HEK293 (cell line): ENCODE results near the gene CSRP1.
A peak's percentile ranks its signal among the peaks of the same experiment; 100 is the strongest.

Experiments used
- KLF7 ChIP-seq: fragments of 450-650 bp; formaldehyde crosslinking; IDR thresholded peaks from 2 replicates; pipeline ENCODE4 v1.5.1; 2016; ENCODE audit warnings: missing biosample characterization, missing genetic modification characterization, borderline replicate concordance
- KLF9 ChIP-seq: fragments of 450-650 bp; formaldehyde crosslinking; IDR thresholded peaks from 2 replicates; pipeline ENCODE4 v1.5.1; 2016; ENCODE audit warnings: missing biosample characterization, missing genetic modification characterization, low read depth
- MYNN ChIP-seq: fragments of 450-650 bp; formaldehyde crosslinking; IDR thresholded peaks from 2 replicates; pipeline ENCODE4 v1.5.1; 2016; ENCODE audit warnings: missing biosample characterization, missing genetic modification characterization, borderline replicate concordance
- SP3 ChIP-seq: fragments of 450-650 bp; formaldehyde crosslinking; IDR thresholded peaks from 2 replicates; pipeline ENCODE4 v1.5.1; 2016; ENCODE audit warnings: missing biosample characterization, missing genetic modification characterization
- YY2 ChIP-seq: fragments of 450-650 bp; formaldehyde crosslinking; IDR thresholded peaks from 2 replicates; pipeline ENCODE4 v1.5.1; 2016; ENCODE audit warnings: missing biosample characterization, missing genetic modification characterization
- ZBTB21 ChIP-seq: fragments of 450-650 bp; formaldehyde crosslinking; IDR thresholded peaks from 2 replicates; pipeline ENCODE4 v1.5.1; 2017; ENCODE audit warnings: missing biosample characterization, missing genetic modification characterization
- ZBTB48 ChIP-seq: fragments of 450-650 bp; formaldehyde crosslinking; IDR thresholded peaks from 2 replicates; pipeline ENCODE4 v1.5.1; 2016; ENCODE audit warnings: missing biosample characterization, missing genetic modification characterization
- ZFP37 ChIP-seq: fragments of 450-650 bp; formaldehyde crosslinking; IDR thresholded peaks from 2 replicates; pipeline ENCODE4 v1.5.1; 2016; ENCODE audit warnings: missing biosample characterization, missing genetic modification characterization
- ZNF112 ChIP-seq: fragments of 450-650 bp; formaldehyde crosslinking; IDR thresholded peaks from 2 replicates; pipeline ENCODE4 v1.5.0; 2017; ENCODE audit warnings: missing biosample characterization, missing genetic modification characterization
- ZNF121 ChIP-seq: fragments of 450-650 bp; formaldehyde crosslinking; IDR thresholded peaks from 2 replicates; pipeline ENCODE4 v1.5.1; 2016; ENCODE audit warnings: missing biosample characterization, missing genetic modification characterization
- ZNF169 ChIP-seq: fragments of 450-650 bp; formaldehyde crosslinking; IDR thresholded peaks from 2 replicates; pipeline ENCODE4 v1.5.1; 2016; ENCODE audit warnings: missing biosample characterization, missing genetic modification characterization
- ZNF292 ChIP-seq: fragments of 450-650 bp; formaldehyde crosslinking; IDR thresholded peaks from 2 replicates; pipeline ENCODE4 v1.5.1; 2016; ENCODE audit warnings: low read depth, missing biosample characterization, missing genetic modification characterization, borderline replicate concordance
- ZNF366 ChIP-seq: fragments of 450-650 bp; formaldehyde crosslinking; conservative IDR thresholded peaks from 2 replicates; pipeline ENCODE4 v1.5.1; 2016; ENCODE audit warnings: missing biosample characterization, missing genetic modification characterization
- ZNF391 ChIP-seq: fragments of 450-650 bp; formaldehyde crosslinking; IDR thresholded peaks from 2 replicates; pipeline ENCODE4 v1.5.1; 2016; ENCODE audit warnings: low read depth, missing biosample characterization, missing genetic modification characterization, borderline replicate concordance
- ZNF433 ChIP-seq: fragments of 450-650 bp; formaldehyde crosslinking; IDR thresholded peaks from 2 replicates; pipeline ENCODE4 v1.5.1; 2016; ENCODE audit warnings: missing biosample characterization, missing genetic modification characterization, low read depth
- ZNF548 ChIP-seq: fragments of 450-650 bp; formaldehyde crosslinking; IDR thresholded peaks from 2 replicates; pipeline ENCODE4 v1.5.1; 2016; ENCODE audit warnings: missing biosample characterization, missing genetic modification characterization
- ZNF626 ChIP-seq: fragments of 450-650 bp; sonication (Bioruptor Pico); formaldehyde crosslinking; IDR thresholded peaks from 2 replicates; pipeline ENCODE4 v1.5.1; 2018; ENCODE audit warnings: missing biosample characterization, missing genetic modification characterization, inconsistent platforms
- ZXDB ChIP-seq: fragments of 450-650 bp; formaldehyde crosslinking; IDR thresholded peaks from 2 replicates; pipeline ENCODE4 v1.5.1; 2016; ENCODE audit warnings: missing biosample characterization, missing genetic modification characterization
- TF ChIP-seq, protein P1 (sequence below): fragments of 450-650 bp; formaldehyde crosslinking; IDR thresholded peaks from 2 replicates; pipeline ENCODE4 v1.5.1; 2016; ENCODE audit warnings: missing biosample characterization, missing genetic modification characterization
- TF ChIP-seq, protein P2 (sequence below): fragments of 450-650 bp; formaldehyde crosslinking; IDR thresholded peaks from 2 replicates; pipeline ENCODE4 v1.5.1; 2016; ENCODE audit warnings: missing biosample characterization, missing genetic modification characterization, borderline replicate concordance
- TF ChIP-seq, protein P3 (sequence below): fragments of 450-650 bp; formaldehyde crosslinking; IDR thresholded peaks from 2 replicates; pipeline ENCODE4 v1.5.1; 2016; ENCODE audit warnings: missing biosample characterization, missing genetic modification characterization, borderline replicate concordance
- TF ChIP-seq, protein P4 (sequence below): fragments of 450-650 bp; formaldehyde crosslinking; IDR thresholded peaks from 2 replicates; pipeline ENCODE4 v1.5.1; 2016; ENCODE audit warnings: missing biosample characterization, missing genetic modification characterization
- TF ChIP-seq, protein P5 (sequence below): fragments of 450-650 bp; formaldehyde crosslinking; IDR thresholded peaks from 2 replicates; pipeline ENCODE4 v1.5.1; 2016; ENCODE audit warnings: missing biosample characterization, missing genetic modification characterization

CSRP1 gene

DNA sequence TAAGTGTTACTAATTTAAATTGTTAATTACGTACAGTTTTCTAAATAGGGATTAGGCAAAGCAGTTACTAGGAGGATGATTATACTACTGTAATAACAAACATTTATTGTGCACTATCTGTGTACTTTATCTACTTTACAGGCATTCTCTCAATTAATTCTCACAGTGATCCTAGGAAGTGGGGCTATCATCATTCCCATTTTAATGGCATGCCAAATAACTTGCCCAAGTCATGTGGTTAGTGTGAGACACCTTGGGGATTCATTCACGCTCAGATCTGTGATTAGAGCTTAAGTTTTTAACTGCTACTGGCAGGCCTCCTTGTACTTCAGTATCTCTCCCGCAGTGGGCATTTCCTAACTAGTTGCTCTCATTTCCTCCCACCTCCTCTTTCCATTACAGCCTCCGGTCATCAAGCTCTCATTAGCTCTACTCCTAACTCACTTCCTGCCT, 49.4 kb downstream of the CSRP1 start (continued):
- TF ChIP-seq, protein P1, sequence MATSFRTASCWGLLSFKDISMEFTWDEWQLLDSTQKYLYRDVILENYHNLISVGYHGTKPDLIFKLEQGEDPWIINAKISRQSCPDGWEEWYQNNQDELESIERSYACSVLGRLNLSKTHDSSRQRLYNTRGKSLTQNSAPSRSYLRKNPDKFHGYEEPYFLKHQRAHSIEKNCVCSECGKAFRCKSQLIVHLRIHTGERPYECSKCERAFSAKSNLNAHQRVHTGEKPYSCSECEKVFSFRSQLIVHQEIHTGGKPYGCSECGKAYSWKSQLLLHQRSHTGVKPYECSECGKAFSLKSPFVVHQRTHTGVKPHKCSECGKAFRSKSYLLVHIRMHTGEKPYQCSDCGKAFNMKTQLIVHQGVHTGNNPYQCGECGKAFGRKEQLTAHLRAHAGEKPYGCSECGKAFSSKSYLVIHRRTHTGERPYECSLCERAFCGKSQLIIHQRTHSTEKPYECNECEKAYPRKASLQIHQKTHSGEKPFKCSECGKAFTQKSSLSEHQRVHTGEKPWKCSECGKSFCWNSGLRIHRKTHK (tag by site-specific recombination), result no peak
- TF ChIP-seq, protein P2, sequence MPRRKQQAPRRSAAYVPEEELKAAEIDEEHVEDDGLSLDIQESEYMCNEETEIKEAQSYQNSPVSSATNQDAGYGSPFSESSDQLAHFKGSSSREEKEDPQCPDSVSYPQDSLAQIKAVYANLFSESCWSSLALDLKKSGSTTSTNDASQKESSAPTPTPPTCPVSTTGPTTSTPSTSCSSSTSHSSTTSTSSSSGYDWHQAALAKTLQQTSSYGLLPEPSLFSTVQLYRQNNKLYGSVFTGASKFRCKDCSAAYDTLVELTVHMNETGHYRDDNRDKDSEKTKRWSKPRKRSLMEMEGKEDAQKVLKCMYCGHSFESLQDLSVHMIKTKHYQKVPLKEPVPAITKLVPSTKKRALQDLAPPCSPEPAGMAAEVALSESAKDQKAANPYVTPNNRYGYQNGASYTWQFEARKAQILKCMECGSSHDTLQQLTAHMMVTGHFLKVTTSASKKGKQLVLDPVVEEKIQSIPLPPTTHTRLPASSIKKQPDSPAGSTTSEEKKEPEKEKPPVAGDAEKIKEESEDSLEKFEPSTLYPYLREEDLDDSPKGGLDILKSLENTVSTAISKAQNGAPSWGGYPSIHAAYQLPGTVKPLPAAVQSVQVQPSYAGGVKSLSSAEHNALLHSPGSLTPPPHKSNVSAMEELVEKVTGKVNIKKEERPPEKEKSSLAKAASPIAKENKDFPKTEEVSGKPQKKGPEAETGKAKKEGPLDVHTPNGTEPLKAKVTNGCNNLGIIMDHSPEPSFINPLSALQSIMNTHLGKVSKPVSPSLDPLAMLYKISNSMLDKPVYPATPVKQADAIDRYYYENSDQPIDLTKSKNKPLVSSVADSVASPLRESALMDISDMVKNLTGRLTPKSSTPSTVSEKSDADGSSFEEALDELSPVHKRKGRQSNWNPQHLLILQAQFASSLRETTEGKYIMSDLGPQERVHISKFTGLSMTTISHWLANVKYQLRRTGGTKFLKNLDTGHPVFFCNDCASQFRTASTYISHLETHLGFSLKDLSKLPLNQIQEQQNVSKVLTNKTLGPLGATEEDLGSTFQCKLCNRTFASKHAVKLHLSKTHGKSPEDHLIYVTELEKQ, result peak; percentile 67; the same call in 1 of the 2 replicates
- TF ChIP-seq ZBTB21 (tag by site-specific recombination), result no peak
- TF ChIP-seq ZNF169 (tag by site-specific recombination), result no peak
- no peak for TF ChIP-seq ZXDB (tag by site-specific recombination)
- TF ChIP-seq, protein P3, sequence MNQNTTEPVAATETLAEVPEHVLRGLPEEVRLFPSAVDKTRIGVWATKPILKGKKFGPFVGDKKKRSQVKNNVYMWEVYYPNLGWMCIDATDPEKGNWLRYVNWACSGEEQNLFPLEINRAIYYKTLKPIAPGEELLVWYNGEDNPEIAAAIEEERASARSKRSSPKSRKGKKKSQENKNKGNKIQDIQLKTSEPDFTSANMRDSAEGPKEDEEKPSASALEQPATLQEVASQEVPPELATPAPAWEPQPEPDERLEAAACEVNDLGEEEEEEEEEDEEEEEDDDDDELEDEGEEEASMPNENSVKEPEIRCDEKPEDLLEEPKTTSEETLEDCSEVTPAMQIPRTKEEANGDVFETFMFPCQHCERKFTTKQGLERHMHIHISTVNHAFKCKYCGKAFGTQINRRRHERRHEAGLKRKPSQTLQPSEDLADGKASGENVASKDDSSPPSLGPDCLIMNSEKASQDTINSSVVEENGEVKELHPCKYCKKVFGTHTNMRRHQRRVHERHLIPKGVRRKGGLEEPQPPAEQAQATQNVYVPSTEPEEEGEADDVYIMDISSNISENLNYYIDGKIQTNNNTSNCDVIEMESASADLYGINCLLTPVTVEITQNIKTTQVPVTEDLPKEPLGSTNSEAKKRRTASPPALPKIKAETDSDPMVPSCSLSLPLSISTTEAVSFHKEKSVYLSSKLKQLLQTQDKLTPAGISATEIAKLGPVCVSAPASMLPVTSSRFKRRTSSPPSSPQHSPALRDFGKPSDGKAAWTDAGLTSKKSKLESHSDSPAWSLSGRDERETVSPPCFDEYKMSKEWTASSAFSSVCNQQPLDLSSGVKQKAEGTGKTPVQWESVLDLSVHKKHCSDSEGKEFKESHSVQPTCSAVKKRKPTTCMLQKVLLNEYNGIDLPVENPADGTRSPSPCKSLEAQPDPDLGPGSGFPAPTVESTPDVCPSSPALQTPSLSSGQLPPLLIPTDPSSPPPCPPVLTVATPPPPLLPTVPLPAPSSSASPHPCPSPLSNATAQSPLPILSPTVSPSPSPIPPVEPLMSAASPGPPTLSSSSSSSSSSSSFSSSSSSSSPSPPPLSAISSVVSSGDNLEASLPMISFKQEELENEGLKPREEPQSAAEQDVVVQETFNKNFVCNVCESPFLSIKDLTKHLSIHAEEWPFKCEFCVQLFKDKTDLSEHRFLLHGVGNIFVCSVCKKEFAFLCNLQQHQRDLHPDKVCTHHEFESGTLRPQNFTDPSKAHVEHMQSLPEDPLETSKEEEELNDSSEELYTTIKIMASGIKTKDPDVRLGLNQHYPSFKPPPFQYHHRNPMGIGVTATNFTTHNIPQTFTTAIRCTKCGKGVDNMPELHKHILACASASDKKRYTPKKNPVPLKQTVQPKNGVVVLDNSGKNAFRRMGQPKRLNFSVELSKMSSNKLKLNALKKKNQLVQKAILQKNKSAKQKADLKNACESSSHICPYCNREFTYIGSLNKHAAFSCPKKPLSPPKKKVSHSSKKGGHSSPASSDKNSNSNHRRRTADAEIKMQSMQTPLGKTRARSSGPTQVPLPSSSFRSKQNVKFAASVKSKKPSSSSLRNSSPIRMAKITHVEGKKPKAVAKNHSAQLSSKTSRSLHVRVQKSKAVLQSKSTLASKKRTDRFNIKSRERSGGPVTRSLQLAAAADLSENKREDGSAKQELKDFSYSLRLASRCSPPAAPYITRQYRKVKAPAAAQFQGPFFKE (tag by site-specific recombination), result no peak
- no peak for TF ChIP-seq MYNN
- no peak for TF ChIP-seq ZNF112 (tag by site-specific recombination)
- TF ChIP-seq, protein P4, sequence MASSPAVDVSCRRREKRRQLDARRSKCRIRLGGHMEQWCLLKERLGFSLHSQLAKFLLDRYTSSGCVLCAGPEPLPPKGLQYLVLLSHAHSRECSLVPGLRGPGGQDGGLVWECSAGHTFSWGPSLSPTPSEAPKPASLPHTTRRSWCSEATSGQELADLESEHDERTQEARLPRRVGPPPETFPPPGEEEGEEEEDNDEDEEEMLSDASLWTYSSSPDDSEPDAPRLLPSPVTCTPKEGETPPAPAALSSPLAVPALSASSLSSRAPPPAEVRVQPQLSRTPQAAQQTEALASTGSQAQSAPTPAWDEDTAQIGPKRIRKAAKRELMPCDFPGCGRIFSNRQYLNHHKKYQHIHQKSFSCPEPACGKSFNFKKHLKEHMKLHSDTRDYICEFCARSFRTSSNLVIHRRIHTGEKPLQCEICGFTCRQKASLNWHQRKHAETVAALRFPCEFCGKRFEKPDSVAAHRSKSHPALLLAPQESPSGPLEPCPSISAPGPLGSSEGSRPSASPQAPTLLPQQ, result no peak
- no peak for TF ChIP-seq KLF7 (tag by site-specific recombination)
- no peak for TF ChIP-seq ZNF548
- no peak for TF ChIP-seq ZNF292 (tag by site-specific recombination)
- TF ChIP-seq SP3 (tag by site-specific recombination), result no peak
- TF ChIP-seq YY2 (tag by site-specific recombination), result no peak
- TF ChIP-seq, protein P5, sequence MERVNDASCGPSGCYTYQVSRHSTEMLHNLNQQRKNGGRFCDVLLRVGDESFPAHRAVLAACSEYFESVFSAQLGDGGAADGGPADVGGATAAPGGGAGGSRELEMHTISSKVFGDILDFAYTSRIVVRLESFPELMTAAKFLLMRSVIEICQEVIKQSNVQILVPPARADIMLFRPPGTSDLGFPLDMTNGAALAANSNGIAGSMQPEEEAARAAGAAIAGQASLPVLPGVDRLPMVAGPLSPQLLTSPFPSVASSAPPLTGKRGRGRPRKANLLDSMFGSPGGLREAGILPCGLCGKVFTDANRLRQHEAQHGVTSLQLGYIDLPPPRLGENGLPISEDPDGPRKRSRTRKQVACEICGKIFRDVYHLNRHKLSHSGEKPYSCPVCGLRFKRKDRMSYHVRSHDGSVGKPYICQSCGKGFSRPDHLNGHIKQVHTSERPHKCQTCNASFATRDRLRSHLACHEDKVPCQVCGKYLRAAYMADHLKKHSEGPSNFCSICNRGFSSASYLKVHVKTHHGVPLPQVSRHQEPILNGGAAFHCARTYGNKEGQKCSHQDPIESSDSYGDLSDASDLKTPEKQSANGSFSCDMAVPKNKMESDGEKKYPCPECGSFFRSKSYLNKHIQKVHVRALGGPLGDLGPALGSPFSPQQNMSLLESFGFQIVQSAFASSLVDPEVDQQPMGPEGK (tag by site-specific recombination), result peak; percentile 30; the same call in 1 of the 2 replicates
- TF ChIP-seq ZFP37, result no peak
- TF ChIP-seq ZBTB48 (tag by site-specific recombination), result no peak
- TF ChIP-seq ZNF433 (tag by site-specific recombination), result no peak
- no peak for TF ChIP-seq KLF9 (tag by site-specific recombination)
- TF ChIP-seq ZNF121 (tag by site-specific recombination), result no peak
- TF ChIP-seq ZNF366 (tag by site-specific recombination), result no peak; the same call in 1 of the 2 replicates
- TF ChIP-seq ZNF626 (tag by site-specific recombination), result no peak
- no peak for TF ChIP-seq ZNF391
